Measurements from ENCODE around the gene EPHX1. TPM values are rescaled to one million over a fixed set of nuclear protein-coding genes. Genes with fewer than 3 reads are reported as not detected.
A peak's percentile ranks its signal among the peaks of the same experiment; 100 is the strongest.
"Not testable (repeated sequence)": the region's sequence is repeated elsewhere in the genome, so short reads cannot be mapped to it uniquely, and the experiment has no call there.

The EPHX1 gene
- total RNA-seq, 1 experiment from 2014 or later, result 54.6 TPM

DNA sequence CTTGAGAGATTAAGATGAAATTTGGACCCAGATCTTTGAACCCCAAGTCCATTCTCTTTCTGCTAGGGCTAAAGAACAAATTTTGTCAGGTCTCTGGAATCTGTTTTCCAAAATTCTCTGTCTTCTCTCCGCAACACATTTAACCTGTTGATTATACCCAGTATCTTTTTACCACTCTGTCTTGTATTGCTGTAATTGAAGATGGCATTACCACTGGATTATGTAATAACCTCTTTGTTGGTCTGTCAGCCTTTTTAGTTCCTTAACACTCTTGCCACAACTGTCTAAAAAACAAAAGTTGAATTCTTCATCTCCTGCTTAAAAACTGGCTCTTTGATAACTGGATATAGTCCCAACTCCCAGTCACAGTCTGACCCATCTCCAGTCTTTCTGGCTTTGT lies 29.3 kb upstream of the EPHX1 start:
- Histone ChIP-seq H3K9me2 (replicated peaks; ENCODE audit: low read length) (no peaks in the 10 kb centered on the region), H3K4me1 (ENCODE audit: insufficient read depth, low read length) (peaks cover 28% of the 10 kb centered on the region), H3K27ac (ENCODE audit: low read length) (no peak overlapping the region), H2AFZ (ENCODE audit: low read length) (no peak overlapping the region), H3K4me2 (ENCODE audit: low read length) (peak overlapping the region; percentile 90), H4K20me1 (ENCODE audit: low read length) (peaks cover 47% of the 10 kb centered on the region), H3K9me3 (ENCODE audit: low read length) (no peaks in the 10 kb centered on the region), H3K79me2 (ENCODE audit: low read length) (peaks cover 82% of the 10 kb centered on the region), H3K9ac (ENCODE audit: low read length) (no peak overlapping the region), H3K36me3 (ENCODE audit: low read depth, low read length) (peaks cover 32% of the 10 kb centered on the region), H3K4me3 (ENCODE audit: low read length) (no peak overlapping the region; the same call in 1 of the 2 replicates), H3K27me3 (ENCODE audit: low read length) (no peaks in the 10 kb centered on the region), H3F3A (ENCODE audit: low read length, unreplicated experiment) (no peaks in the 10 kb centered on the region)
- ChIA-PET CTCF (no interaction called here), POLR2A (ENCODE audit: unreplicated experiment) (interaction anchor here (0.7 kb wide), 1 partner anchor 122 kb away, joined by 23 read pairs; no protein-coding TSS in a partner anchor)
- no peak for ATAC-seq
- DNase-seq, result no peak
- intact Hi-C loops (cut with micrococcal nuclease), result no loop called here
- BruUV-seq (replicated peaks), result no TSS peak
- no peak for TF ChIP-seq EZH2phosphoT487 (IDR thresholded peaks at IDR 0.05; ENCODE audit: borderline replicate concordance, low read length)
- TF ChIP-seq, protein P1, sequence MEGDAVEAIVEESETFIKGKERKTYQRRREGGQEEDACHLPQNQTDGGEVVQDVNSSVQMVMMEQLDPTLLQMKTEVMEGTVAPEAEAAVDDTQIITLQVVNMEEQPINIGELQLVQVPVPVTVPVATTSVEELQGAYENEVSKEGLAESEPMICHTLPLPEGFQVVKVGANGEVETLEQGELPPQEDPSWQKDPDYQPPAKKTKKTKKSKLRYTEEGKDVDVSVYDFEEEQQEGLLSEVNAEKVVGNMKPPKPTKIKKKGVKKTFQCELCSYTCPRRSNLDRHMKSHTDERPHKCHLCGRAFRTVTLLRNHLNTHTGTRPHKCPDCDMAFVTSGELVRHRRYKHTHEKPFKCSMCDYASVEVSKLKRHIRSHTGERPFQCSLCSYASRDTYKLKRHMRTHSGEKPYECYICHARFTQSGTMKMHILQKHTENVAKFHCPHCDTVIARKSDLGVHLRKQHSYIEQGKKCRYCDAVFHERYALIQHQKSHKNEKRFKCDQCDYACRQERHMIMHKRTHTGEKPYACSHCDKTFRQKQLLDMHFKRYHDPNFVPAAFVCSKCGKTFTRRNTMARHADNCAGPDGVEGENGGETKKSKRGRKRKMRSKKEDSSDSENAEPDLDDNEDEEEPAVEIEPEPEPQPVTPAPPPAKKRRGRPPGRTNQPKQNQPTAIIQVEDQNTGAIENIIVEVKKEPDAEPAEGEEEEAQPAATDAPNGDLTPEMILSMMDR (conservative IDR thresholded peaks at IDR 0.05; ENCODE audit: low read depth, low read length), result no peak
- TF ChIP-seq EZH2 (IDR thresholded peaks at IDR 0.05; ENCODE audit: low read length, unreplicated experiment), result no peak

DNA sequence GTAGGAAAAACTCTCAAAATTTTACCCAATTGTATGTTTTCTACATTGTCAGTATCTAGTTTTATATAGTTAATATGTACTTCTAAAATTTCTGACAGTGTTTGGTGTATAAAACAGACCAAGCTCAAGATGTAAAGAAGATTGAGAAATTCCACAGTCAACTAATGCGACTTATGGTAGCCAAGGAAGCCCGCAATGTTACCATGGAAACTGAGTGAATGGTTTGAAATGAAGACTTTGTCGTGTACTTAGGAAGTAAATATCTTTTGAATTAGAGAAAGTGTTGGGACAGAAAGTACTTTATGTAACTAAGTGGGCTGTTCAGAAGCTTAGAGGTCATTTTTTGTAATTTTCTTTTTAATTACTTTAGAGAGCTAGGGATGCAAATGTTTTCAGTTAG lies 20.8 kb upstream of the EPHX1 start:
- CTCF ChIA-PET; H4K20me1 ChIP-seq (ENCODE audit: low read length); H3F3A ChIP-seq (ENCODE audit: low read length, unreplicated experiment); H3K9ac ChIP-seq (ENCODE audit: low read length); BruUV-seq (replicated peaks); H3K9me3 ChIP-seq (ENCODE audit: low read length); H2AFZ ChIP-seq (ENCODE audit: low read length); H3K27ac ChIP-seq (ENCODE audit: low read length); intact Hi-C loops (cut with micrococcal nuclease); H3K4me3 ChIP-seq (ENCODE audit: low read length); H3K9me2 ChIP-seq (replicated peaks; ENCODE audit: low read length); H3K4me2 ChIP-seq (ENCODE audit: low read length); ATAC-seq; DNase-seq; POLR2A ChIA-PET (ENCODE audit: unreplicated experiment); H3K27me3 ChIP-seq (ENCODE audit: low read length); H3K4me1 ChIP-seq (ENCODE audit: insufficient read depth, low read length): not testable (repeated sequence)
- Histone ChIP-seq H3K79me2 (ENCODE audit: low read length) (peaks cover 41% of the 10 kb centered on the region), H3K36me3 (ENCODE audit: low read depth, low read length) (peaks cover 48% of the 10 kb centered on the region)

DNA sequence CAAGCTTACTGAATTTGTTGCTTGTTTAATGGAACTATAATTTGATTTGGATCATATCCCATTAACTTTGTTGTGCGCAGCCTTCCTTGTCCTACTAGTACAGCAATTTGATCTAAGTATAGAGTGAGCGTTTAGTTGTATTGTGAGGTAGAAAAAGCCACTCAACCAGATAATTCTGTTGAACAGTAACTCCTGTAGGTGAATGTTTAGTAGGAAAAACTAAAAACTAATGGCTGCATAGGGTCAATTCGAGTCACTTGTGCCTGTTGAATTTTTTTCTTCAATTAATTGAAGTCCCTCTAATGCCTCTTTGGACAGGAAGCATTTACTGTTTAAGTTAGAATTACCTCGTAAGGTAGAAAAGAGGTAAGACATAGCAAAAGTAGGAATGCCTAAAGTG lies 15.0 kb upstream of the EPHX1 start:
- no TSS peak for BruUV-seq (replicated peaks)

DNA sequence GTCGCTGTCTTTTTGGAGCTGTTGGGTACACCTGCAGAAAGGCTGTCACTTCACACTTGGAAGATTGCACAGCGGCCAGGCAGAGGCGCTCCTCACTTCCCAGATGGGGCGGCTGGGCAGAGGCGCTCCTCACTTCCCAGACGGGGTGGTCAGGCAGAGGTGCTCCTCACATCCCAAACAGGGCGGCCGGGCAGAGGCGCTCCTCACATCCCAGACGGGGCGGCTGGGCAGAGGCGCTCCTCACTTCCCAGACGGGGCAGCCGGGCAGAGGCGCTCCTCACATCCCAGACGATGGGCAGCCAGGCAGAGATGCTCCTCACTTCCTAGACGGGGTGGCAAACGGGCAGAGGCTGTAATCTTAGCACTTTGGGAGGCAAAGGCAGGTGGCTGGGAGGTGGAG lies 13.8 kb upstream of the EPHX1 start:
- H3K4me3 ChIP-seq (ENCODE audit: low read length); BruUV-seq (replicated peaks); DNase-seq; H3K27ac ChIP-seq (ENCODE audit: low read length); H3K4me1 ChIP-seq (ENCODE audit: insufficient read depth, low read length); POLR2A ChIA-PET (ENCODE audit: unreplicated experiment); H3K27me3 ChIP-seq (ENCODE audit: low read length); H3F3A ChIP-seq (ENCODE audit: low read length, unreplicated experiment); H4K20me1 ChIP-seq (ENCODE audit: low read length); H3K79me2 ChIP-seq (ENCODE audit: low read length); ATAC-seq; H3K4me2 ChIP-seq (ENCODE audit: low read length); H3K9ac ChIP-seq (ENCODE audit: low read length); H3K36me3 ChIP-seq (ENCODE audit: low read depth, low read length); H3K9me3 ChIP-seq (ENCODE audit: low read length); CTCF ChIA-PET; intact Hi-C loops (cut with micrococcal nuclease); H3K9me2 ChIP-seq (replicated peaks; ENCODE audit: low read length); H2AFZ ChIP-seq (ENCODE audit: low read length): not testable (repeated sequence)

More for the DNA sequence above, 15.0 kb upstream of the EPHX1 start:
- intact Hi-C loops (cut with micrococcal nuclease), result no loop called here
- Histone ChIP-seq H4K20me1 (ENCODE audit: low read length) (no peaks in the 10 kb centered on the region), H3K9me2 (replicated peaks; ENCODE audit: low read length) (no peaks in the 10 kb centered on the region), H3K27me3 (ENCODE audit: low read length) (no peaks in the 10 kb centered on the region), H3F3A (ENCODE audit: low read length, unreplicated experiment) (peaks cover 5% of the 10 kb centered on the region), H3K4me3 (ENCODE audit: low read length) (no peak overlapping the region), H3K27ac (ENCODE audit: low read length) (no peak overlapping the region), H3K4me1 (ENCODE audit: insufficient read depth, low read length) (no peaks in the 10 kb centered on the region), H3K4me2 (ENCODE audit: low read length) (no peak overlapping the region), H3K79me2 (ENCODE audit: low read length) (0 out of 2 replicates have a peak, but pooled peaks cover 3% of the 10 kb centered on the region), H3K9ac (ENCODE audit: low read length) (no peak overlapping the region), H3K36me3 (ENCODE audit: low read depth, low read length) (peaks cover 12% of the 10 kb centered on the region), H2AFZ (ENCODE audit: low read length) (no peak overlapping the region), H3K9me3 (ENCODE audit: low read length) (no peaks in the 10 kb centered on the region)
- ATAC-seq (no peak), DNase-seq (no peak)
- POLR2A ChIA-PET (ENCODE audit: unreplicated experiment), result no interaction called here
- CTCF ChIA-PET, result no interaction called here
- TF ChIP-seq EZH2phosphoT487 (IDR thresholded peaks at IDR 0.05; ENCODE audit: borderline replicate concordance, low read length) (no peak), EZH2 (IDR thresholded peaks at IDR 0.05; ENCODE audit: low read length, unreplicated experiment) (no peak)
- TF ChIP-seq, protein P1 (conservative IDR thresholded peaks at IDR 0.05; ENCODE audit: low read depth, low read length), result no peak

DNA sequence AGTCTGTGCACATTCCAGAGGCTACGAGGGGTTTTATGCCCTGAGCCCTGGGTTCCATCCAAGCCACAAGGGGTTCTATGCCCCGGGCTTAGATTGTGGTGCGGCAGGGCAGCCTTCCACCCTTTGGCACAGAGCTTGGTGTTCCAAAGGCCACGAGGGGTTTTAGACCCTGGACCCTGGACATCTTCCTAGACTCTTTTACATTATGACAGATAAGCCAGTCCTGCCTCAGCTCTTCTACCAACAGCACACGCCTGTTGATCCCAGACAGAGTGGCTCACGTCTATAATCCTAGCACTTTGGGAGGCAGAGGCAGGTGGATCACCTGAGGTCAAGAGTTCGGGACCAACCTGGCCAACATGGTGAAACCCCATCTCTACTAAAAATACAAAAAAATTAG lies 8.8 kb upstream of the EPHX1 start:
- POLR2A ChIA-PET (ENCODE audit: unreplicated experiment); H3K27ac ChIP-seq (ENCODE audit: low read length); H3K27me3 ChIP-seq (ENCODE audit: low read length); H3K4me3 ChIP-seq (ENCODE audit: low read length); ATAC-seq; intact Hi-C loops (cut with micrococcal nuclease); DNase-seq; H2AFZ ChIP-seq (ENCODE audit: low read length); H3K36me3 ChIP-seq (ENCODE audit: low read depth, low read length); H3K4me2 ChIP-seq (ENCODE audit: low read length); H3K9me3 ChIP-seq (ENCODE audit: low read length); CTCF ChIA-PET; H3F3A ChIP-seq (ENCODE audit: low read length, unreplicated experiment); H3K79me2 ChIP-seq (ENCODE audit: low read length); BruUV-seq (replicated peaks); H3K9ac ChIP-seq (ENCODE audit: low read length); H4K20me1 ChIP-seq (ENCODE audit: low read length); H3K4me1 ChIP-seq (ENCODE audit: insufficient read depth, low read length); H3K9me2 ChIP-seq (replicated peaks; ENCODE audit: low read length): not testable (repeated sequence)
